K562 treated with DMSO at 1 percent for 12 hours (cell line): ENCODE results near the gene CTSF. TPM values are rescaled to one million over a fixed set of nuclear protein-coding genes. Genes with fewer than 3 reads are reported as not detected.

ENCODE experiments used
- total RNA-seq: library from RNA; unstranded; fragments of 300-600 nt; gene quantifications from 2 replicates; pipeline ENCODE4 v1.2.3, GENCODE V29; 2022; ENCODE audit not compliant: insufficient read depth

Gene CTSF
- total RNA-seq = 20.3 and 24.5 TPM in 2 replicates

GRCh38 chr11:66568124-66568916 is at the start of gene CTSF:
Gene CTSF (minus strand): TSS chr11:66568606. CDS start chr11:66568486, 120 bp downstream.

GRCh38 chr11:66616379-66617154 is 48.2 kb upstream of the CTSF start, which contains the start of gene RBM14:
Gene RBM14 (plus strand): TSS chr11:66616630. CDS start chr11:66616721, 91 bp downstream.

GRCh38 chr11:66592457-66593302 is 24.3 kb upstream of the CTSF start, which contains the start of the genes CCDC87 and CCS:
Gene CCDC87 (minus strand): TSS chr11:66593063. CDS start chr11:66593015, 48 bp downstream.
Gene CCS (plus strand): TSS chr11:66593185. CDS start chr11:66593262, 77 bp downstream.

GRCh38 chr11:66546368-66546965 is 21.9 kb downstream of the CTSF start, which contains the start of gene ACTN3:
Gene ACTN3 (plus strand): TSS chr11:66546903. CDS start chr11:66546938, 35 bp downstream.

GRCh38 chr11:66545701-66546367 is 22.6 kb downstream of the CTSF start, which contains the start of gene ZDHHC24:
Gene ZDHHC24 (minus strand): TSS chr11:66546048. CDS start chr11:66546003, 45 bp downstream.

Other genes starting within 250 kb of the CTSF start
- 0.59 and 0.91 TPM in 2 replicates for gene RIN1, start 232.2 kb downstream of the CTSF start, total RNA-seq
- gene BRMS1, start 223.5 kb downstream of the CTSF start, total RNA-seq = 44.7 and 57.8 TPM in 2 replicates
- gene B4GAT1, start 221.0 kb downstream of the CTSF start, total RNA-seq = 27.4 and 34.3 TPM in 2 replicates
- gene SLC29A2, start 196.8 kb downstream of the CTSF start, total RNA-seq = 7.5 and 12.2 TPM in 2 replicates
- not detected in 2 replicates for gene NPAS4, start 147.6 kb downstream of the CTSF start, total RNA-seq
- 44.5 and 73.2 TPM in 2 replicates for gene MRPL11, start 129.8 kb downstream of the CTSF start, total RNA-seq
- gene PELI3, start 101.7 kb downstream of the CTSF start, total RNA-seq = 4.0 and 7.5 TPM in 2 replicates
- gene DPP3, start 88.2 kb downstream of the CTSF start, total RNA-seq = 41.1 and 42.9 TPM in 2 replicates
- 8.5 and 13.5 TPM in 2 replicates for gene BBS1, start 58.0 kb downstream of the CTSF start, total RNA-seq
- gene ZDHHC24, start 22.6 kb downstream of the CTSF start, total RNA-seq = 6.9 and 8.6 TPM in 2 replicates
- not detected in 2 replicates for gene ACTN3, start 21.7 kb downstream of the CTSF start, total RNA-seq
- gene CCDC87, start 24.5 kb upstream of the CTSF start, total RNA-seq = not detected in 2 replicates
- gene CCS, start 24.6 kb upstream of the CTSF start, total RNA-seq = 40.3 and 40.4 TPM in 2 replicates
- gene RBM14, start 48.0 kb upstream of the CTSF start, total RNA-seq = 51.4 and 80.4 TPM in 2 replicates
- 110 and 113 TPM in 2 replicates for gene RBM4, start 70.1 kb upstream of the CTSF start, total RNA-seq
- 14.5 and 27.8 TPM in 2 replicates for gene RBM4B, start 109.3 kb upstream of the CTSF start, total RNA-seq
- gene SPTBN2, start 160.6 kb upstream of the CTSF start, total RNA-seq = 6.3 and 15.2 TPM in 2 replicates